Erythroblast (primary cell): Measurements from ENCODE around the gene SIKE1.
"Not testable (repeated sequence)": the region's sequence is repeated elsewhere in the genome, so short reads cannot be mapped to it uniquely, and the experiment has no call there.

Experiments used
- GATA1 ChIP-seq: IDR thresholded peaks from 2 replicates; pipeline ENCODE4 v1.6.1; 2011; ENCODE audit warnings: low read depth, mild to moderate bottlenecking, control low read depth, low read length, moderate library complexity
- POLR2A ChIP-seq: IDR thresholded peaks from 2 replicates; pipeline ENCODE4 v1.6.1; 2011; ENCODE audit warnings: mild to moderate bottlenecking, low read length

DNA sequence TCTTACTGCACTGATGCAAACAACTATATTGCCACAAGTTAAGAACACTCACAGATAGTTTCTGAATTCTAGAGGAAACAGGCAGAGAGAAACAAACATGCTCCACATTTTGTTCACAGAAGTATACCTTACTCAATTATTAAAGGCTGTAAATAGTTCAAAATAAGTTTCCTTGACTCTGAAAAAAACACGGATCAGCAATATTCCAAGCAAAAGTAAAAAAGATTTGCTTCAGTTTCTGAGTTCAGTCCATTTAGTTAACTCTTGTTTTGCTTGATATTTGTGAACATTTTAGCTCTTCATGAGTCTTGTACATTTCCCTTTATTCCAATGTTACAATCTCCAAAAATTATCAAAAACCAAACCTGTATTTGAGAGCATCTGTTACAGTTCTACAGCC lies 49.6 kb upstream of the SIKE1 start:
- not testable (repeated sequence) for TF ChIP-seq POLR2A, GATA1
